Adipocyte (in vitro differentiated cells): Measurements from ENCODE around the gene PERM1.
"Not testable (repeated sequence)": the region's sequence is repeated elsewhere in the genome, so short reads cannot be mapped to it uniquely, and the experiment has no call there.

ENCODE experiments used
- DNase-seq: peaks from one replicate; pipeline ENCODE4 v3.0.0-alpha.2; 2015; ENCODE audit warnings: low read depth
- H3K27me3 ChIP-seq: replicated peaks from 2 replicates; pipeline ENCODE4 v1.7.0; 2013; ENCODE audit warnings: mild to moderate bottlenecking, low read length, moderate library complexity; ENCODE audit not compliant: control insufficient read depth, insufficient read depth
- H3K36me3 ChIP-seq: 2 replicates; pipeline ENCODE4 v1.7.0; 2013; ENCODE audit warnings: low read length, mild to moderate bottlenecking, moderate library complexity; ENCODE audit not compliant: control insufficient read depth, insufficient read depth, severe bottlenecking
- H3K4me1 ChIP-seq: 2 replicates; pipeline ENCODE4 v1.7.0; 2013; ENCODE audit warnings: mild to moderate bottlenecking, low read length, moderate library complexity; ENCODE audit not compliant: control insufficient read depth, insufficient read depth
- H3K4me3 ChIP-seq: 2 replicates; pipeline ENCODE4 v1.7.0; 2013; ENCODE audit warnings: mild to moderate bottlenecking, low read length, moderate library complexity
- H3K9ac ChIP-seq: 2 replicates; pipeline ENCODE4 v1.7.0; 2013; ENCODE audit warnings: mild to moderate bottlenecking, low read length, moderate library complexity
- H3K9me3 ChIP-seq: 2 replicates; pipeline ENCODE4 v1.7.0; 2013; ENCODE audit warnings: mild to moderate bottlenecking, low read length, moderate library complexity; ENCODE audit not compliant: control insufficient read depth

PERM1 gene

GRCh38 chr1:1013105-1013921 lies 31.4 kb upstream of the PERM1 start, which contains the start of gene ISG15:
TSS of gene ISG15 (plus strand) at chr1:1013497. CDS start at chr1:1013574, 77 bp downstream.
- Histone ChIP-seq H3K4me1 (peaks cover 11% of the 10 kb centered on the region), H3K4me3 (peak within 1 kb of the TSS; percentile 91), H3K9me3 (no peaks in the 10 kb centered on the region), H3K36me3 (no peaks in the 10 kb centered on the region), H3K9ac (peak within 1 kb of the TSS; percentile 88), H3K27me3 (no peaks in the 10 kb centered on the region)
- DNase-seq: peak; percentile 96

GRCh38 chr1:1012736-1013104 lies 30.8 kb upstream of the PERM1 start:
- H3K9me3 ChIP-seq, DNase-seq, H3K27me3 ChIP-seq, H3K36me3 ChIP-seq: not testable (repeated sequence)
- H3K4me3 ChIP-seq: peak overlapping the region; percentile 91
- H3K9ac ChIP-seq: peak overlapping the region; percentile 88
- H3K4me1 ChIP-seq: peaks cover 11% of the 10 kb centered on the region

- H3K4me3 ChIP-seq: no peak overlapping the region
- H3K27me3 ChIP-seq: peaks cover 7% of the 10 kb centered on the region
- H3K9ac ChIP-seq: no peak overlapping the region
- H3K4me1 ChIP-seq: peaks cover 11% of the 10 kb centered on the region
- no peak for DNase-seq
- no peaks in the 10 kb centered on the region for H3K9me3 ChIP-seq
- H3K36me3 ChIP-seq: no peaks in the 10 kb centered on the region
Observed at GRCh38 chr1:1011396-1011949, 29.6 kb upstream of the PERM1 start.

GRCh38 chr1:1010131-1010530 lies 28.2 kb upstream of the PERM1 start:
- H3K36me3 ChIP-seq, H3K9ac ChIP-seq: not testable (repeated sequence)

GRCh38 chr1:1006305-1007159 lies 24.6 kb upstream of the PERM1 start:
- Histone ChIP-seq H3K36me3 (no peaks in the 10 kb centered on the region), H3K9me3 (no peaks in the 10 kb centered on the region), H3K27me3 (peaks cover 32% of the 10 kb centered on the region), H3K9ac (no peak overlapping the region), H3K4me3 (no peak overlapping the region), H3K4me1 (no peaks in the 10 kb centered on the region)
- DNase-seq: no peak

More at GRCh38 chr1:1010131-1010530, 28.2 kb upstream of the PERM1 start:
- not testable (repeated sequence) for H3K4me3 ChIP-seq, H3K9me3 ChIP-seq, DNase-seq
- peaks cover 14% of the 10 kb centered on the region for H3K27me3 ChIP-seq
- peaks cover 11% of the 10 kb centered on the region for H3K4me1 ChIP-seq

- Histone ChIP-seq H3K27me3 (peaks cover 32% of the 10 kb centered on the region), H3K36me3 (no peaks in the 10 kb centered on the region), H3K9me3 (no peaks in the 10 kb centered on the region), H3K4me1 (no peaks in the 10 kb centered on the region), H3K4me3 (no peak overlapping the region), H3K9ac (no peak overlapping the region)
- no peak for DNase-seq
Observed at GRCh38 chr1:1005774-1006304, 23.9 kb upstream of the PERM1 start.

- peaks cover 32% of the 10 kb centered on the region for H3K27me3 ChIP-seq
- no peak overlapping the region for H3K4me3 ChIP-seq
- DNase-seq: peak; percentile 32
- no peak overlapping the region for H3K9ac ChIP-seq
- H3K36me3 ChIP-seq: no peaks in the 10 kb centered on the region
- H3K9me3 ChIP-seq: no peaks in the 10 kb centered on the region
- H3K4me1 ChIP-seq: peaks cover 3% of the 10 kb centered on the region
Observed at GRCh38 chr1:1004780-1005697, 23.1 kb upstream of the PERM1 start.

GRCh38 chr1:1004420-1004779 lies 22.5 kb upstream of the PERM1 start:
- peaks cover 3% of the 10 kb centered on the region for H3K4me1 ChIP-seq
- no peaks in the 10 kb centered on the region for H3K9me3 ChIP-seq
- H3K4me3 ChIP-seq: no peak overlapping the region
- H3K27me3 ChIP-seq: peaks cover 32% of the 10 kb centered on the region
- no peak overlapping the region for H3K9ac ChIP-seq
- no peak for DNase-seq
- no peaks in the 10 kb centered on the region for H3K36me3 ChIP-seq

- Histone ChIP-seq H3K27me3 (peaks cover 32% of the 10 kb centered on the region), H3K36me3 (no peaks in the 10 kb centered on the region), H3K4me3 (no peak overlapping the region), H3K9ac (no peak overlapping the region), H3K4me1 (peaks cover 3% of the 10 kb centered on the region), H3K9me3 (no peaks in the 10 kb centered on the region)
- DNase-seq: no peak
Observed at GRCh38 chr1:1003618-1004419, 21.9 kb upstream of the PERM1 start.
